Astrocyte (in vitro differentiated cells and primary cell): ENCODE results near the gene CARS2. TPM values are rescaled to one million over a fixed set of nuclear protein-coding genes. Genes with fewer than 3 reads are reported as not detected.

ENCODE experiments used
- DNase-seq: peaks from one replicate; pipeline ENCODE4 v3.0.0-alpha.2; 2010; ENCODE audit warnings: low read depth
- FAIRE-seq: peaks from 2 replicates; lab custom pipeline; 2011; peaks lifted over from hg19 to GRCh38; lab: Jason Lieb, UNC
- H2AFZ ChIP-seq: 2 replicates; pipeline ENCODE4 v1.6.0; 2012; ENCODE audit warnings: low read depth, low read length, inconsistent platforms
- H3K27ac ChIP-seq: 2 replicates; pipeline ENCODE4 v1.5.1; 2011; ENCODE audit warnings: low read depth, low read length, inconsistent platforms
- H3K27me3 ChIP-seq: 2 replicates; pipeline ENCODE4 v1.6.0; 2011; ENCODE audit warnings: low read length, inconsistent platforms; ENCODE audit not compliant: insufficient read depth
- H3K36me3 ChIP-seq: 2 replicates; pipeline ENCODE4 v1.5.1; 2011; ENCODE audit warnings: low read length, inconsistent platforms; ENCODE audit not compliant: insufficient read depth
- H3K4me1 ChIP-seq: 2 replicates; pipeline ENCODE4 v1.5.1; 2011; ENCODE audit warnings: low read length, inconsistent platforms; ENCODE audit not compliant: insufficient read depth
- H3K4me2 ChIP-seq: 2 replicates; pipeline ENCODE4 v1.6.0; 2012; ENCODE audit warnings: low read length, inconsistent platforms
- H3K4me3 ChIP-seq: 2 replicates; pipeline ENCODE4 v1.5.1; 2011; ENCODE audit warnings: low read depth, mild to moderate bottlenecking, low read length, inconsistent platforms; ENCODE audit not compliant: insufficient read depth
- H3K79me2 ChIP-seq: 2 replicates; pipeline ENCODE4 v1.6.0; 2012; ENCODE audit warnings: mild to moderate bottlenecking, low read length, inconsistent platforms; ENCODE audit not compliant: insufficient read depth
- H3K9ac ChIP-seq: 2 replicates; pipeline ENCODE4 v1.6.0; 2012; ENCODE audit warnings: mild to moderate bottlenecking, low read length, inconsistent platforms
- H3K9me3 ChIP-seq: 2 replicates; pipeline ENCODE4 v1.5.1; 2012; ENCODE audit warnings: low read depth, mild to moderate bottlenecking, low read length, inconsistent platforms; ENCODE audit not compliant: insufficient read depth
- H4K20me1 ChIP-seq: 2 replicates; pipeline ENCODE4 v1.6.0; 2012; ENCODE audit warnings: low read length, inconsistent platforms; ENCODE audit not compliant: insufficient read depth
- H3K27ac Mint-ChIP-seq: one replicate; pipeline ENCODE4 v1.8.0; 2021; ENCODE audit warnings: mild to moderate bottlenecking, mixed read lengths; ENCODE audit not compliant: unreplicated experiment
- H3K27me3 Mint-ChIP-seq: one replicate; pipeline ENCODE4 v1.8.0; 2021; ENCODE audit warnings: low read depth, mixed read lengths; ENCODE audit not compliant: unreplicated experiment
- H3K36me3 Mint-ChIP-seq: one replicate; pipeline ENCODE4 v1.8.0; 2021; ENCODE audit warnings: low read depth, mixed read lengths; ENCODE audit not compliant: unreplicated experiment
- H3K4me1 Mint-ChIP-seq: one replicate; pipeline ENCODE4 v1.8.0; 2021; ENCODE audit warnings: low read depth, mixed read lengths; ENCODE audit not compliant: unreplicated experiment
- H3K4me3 Mint-ChIP-seq: one replicate; pipeline ENCODE4 v1.8.0; 2021; ENCODE audit warnings: mild to moderate bottlenecking, moderate library complexity, mixed read lengths; ENCODE audit not compliant: unreplicated experiment
- H3K9me3 Mint-ChIP-seq: one replicate; pipeline ENCODE4 v1.8.0; 2021; ENCODE audit warnings: mild to moderate bottlenecking, mixed read lengths; ENCODE audit not compliant: unreplicated experiment
- EZH2 ChIP-seq: IDR thresholded peaks from 2 replicates; pipeline ENCODE4 v1.6.1; 2012; ENCODE audit warnings: mild to moderate bottlenecking, low read length, inconsistent platforms; ENCODE audit not compliant: insufficient read depth
- total RNA-seq: library from RNA; stranded (reverse); gene quantifications from 2 replicates; pipeline ENCODE4 v1.2.1, GENCODE V29; 2021
- TF ChIP-seq, protein P1 (sequence below): IDR thresholded peaks from 2 replicates; pipeline ENCODE4 v1.5.1; 2011; ENCODE audit warnings: low read depth, mild to moderate bottlenecking, inconsistent platforms, low read length, moderate library complexity; ENCODE audit not compliant: insufficient read depth

The CARS2 gene
- total RNA-seq, 1 donor from 2014 or later: 51.4 TPM

DNA sequence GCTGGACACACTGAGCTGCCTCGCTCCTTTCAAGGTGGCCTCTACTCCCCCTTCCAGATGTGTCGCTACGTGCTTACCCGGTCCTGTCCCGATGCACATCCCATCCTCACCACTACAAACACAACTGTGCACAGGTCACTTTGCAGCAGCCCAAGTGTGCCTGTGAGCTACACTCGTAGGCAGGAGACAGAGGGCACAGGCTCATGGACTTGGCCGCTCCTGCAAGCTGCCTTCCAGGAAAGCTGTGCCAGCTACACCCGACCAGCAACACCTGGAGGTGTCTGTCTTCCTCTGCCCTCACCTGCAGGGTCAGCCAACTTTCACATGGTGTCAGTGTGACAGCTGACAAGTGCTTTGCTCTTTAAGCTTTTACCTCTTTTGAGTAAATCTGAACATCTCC is 15.4 kb downstream of the CARS2 start:
- FAIRE-seq (no peak), DNase-seq (no peak)
- no peaks in the 10 kb centered on the region for H3K9me3 Mint-ChIP-seq
- peak overlapping the region; percentile 44 for H3K27ac Mint-ChIP-seq
- peaks cover 2% of the 10 kb centered on the region for H3K4me1 Mint-ChIP-seq
- Histone ChIP-seq H3K4me2 (no peak overlapping the region), H3K27me3 (no peaks in the 10 kb centered on the region), H3K9ac (no peak overlapping the region), H3K79me2 (no peaks in the 10 kb centered on the region), H3K4me3 (no peak overlapping the region), H3K27ac (no peak overlapping the region), H3K4me1 (peaks cover 1% of the 10 kb centered on the region), H3K9me3 (no peaks in the 10 kb centered on the region), H3K36me3 (peaks cover 4% of the 10 kb centered on the region), H2AFZ (no peak overlapping the region), H4K20me1 (peaks cover 5% of the 10 kb centered on the region)
- TF ChIP-seq EZH2: no peak
- TF ChIP-seq, protein P1, sequence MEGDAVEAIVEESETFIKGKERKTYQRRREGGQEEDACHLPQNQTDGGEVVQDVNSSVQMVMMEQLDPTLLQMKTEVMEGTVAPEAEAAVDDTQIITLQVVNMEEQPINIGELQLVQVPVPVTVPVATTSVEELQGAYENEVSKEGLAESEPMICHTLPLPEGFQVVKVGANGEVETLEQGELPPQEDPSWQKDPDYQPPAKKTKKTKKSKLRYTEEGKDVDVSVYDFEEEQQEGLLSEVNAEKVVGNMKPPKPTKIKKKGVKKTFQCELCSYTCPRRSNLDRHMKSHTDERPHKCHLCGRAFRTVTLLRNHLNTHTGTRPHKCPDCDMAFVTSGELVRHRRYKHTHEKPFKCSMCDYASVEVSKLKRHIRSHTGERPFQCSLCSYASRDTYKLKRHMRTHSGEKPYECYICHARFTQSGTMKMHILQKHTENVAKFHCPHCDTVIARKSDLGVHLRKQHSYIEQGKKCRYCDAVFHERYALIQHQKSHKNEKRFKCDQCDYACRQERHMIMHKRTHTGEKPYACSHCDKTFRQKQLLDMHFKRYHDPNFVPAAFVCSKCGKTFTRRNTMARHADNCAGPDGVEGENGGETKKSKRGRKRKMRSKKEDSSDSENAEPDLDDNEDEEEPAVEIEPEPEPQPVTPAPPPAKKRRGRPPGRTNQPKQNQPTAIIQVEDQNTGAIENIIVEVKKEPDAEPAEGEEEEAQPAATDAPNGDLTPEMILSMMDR: no peak
- no peak overlapping the region for H3K4me3 Mint-ChIP-seq
- peaks cover 5% of the 10 kb centered on the region for H3K36me3 Mint-ChIP-seq
- no peaks in the 10 kb centered on the region for H3K27me3 Mint-ChIP-seq

DNA sequence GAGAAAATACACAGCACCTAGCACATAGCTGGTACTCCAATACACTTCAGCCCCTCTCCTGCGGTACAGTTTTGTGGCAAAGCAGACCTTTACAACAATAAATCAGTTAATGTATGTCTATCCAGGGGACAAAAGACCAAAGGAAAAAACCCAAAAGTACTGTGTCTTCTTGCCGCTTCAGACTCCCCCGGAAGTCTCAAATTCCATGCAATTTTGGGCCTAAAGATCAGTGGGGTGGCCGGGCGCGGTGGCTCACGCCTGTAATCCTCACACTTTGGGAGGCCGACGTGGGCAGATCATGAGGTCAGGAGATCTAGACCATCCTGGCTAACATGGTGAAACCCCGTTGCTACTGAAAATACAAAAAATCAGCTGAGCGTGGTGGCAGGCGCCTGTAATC is 16.2 kb downstream of the CARS2 start:
- no peak for FAIRE-seq
- Histone ChIP-seq H3K4me1 (peaks cover 3% of the 10 kb centered on the region), H3K9ac (no peak overlapping the region), H3K36me3 (peaks cover 7% of the 10 kb centered on the region), H3K79me2 (no peaks in the 10 kb centered on the region), H3K9me3 (no peaks in the 10 kb centered on the region), H3K4me3 (no peak overlapping the region), H3K27me3 (no peaks in the 10 kb centered on the region), H3K27ac (no peak overlapping the region), H4K20me1 (peaks cover 6% of the 10 kb centered on the region), H3K4me2 (no peak overlapping the region), H2AFZ (no peak overlapping the region)
- DNase-seq: no peak
- Mint-ChIP-seq H3K36me3 (peaks cover 5% of the 10 kb centered on the region), H3K9me3 (no peaks in the 10 kb centered on the region), H3K4me1 (peaks cover 6% of the 10 kb centered on the region), H3K27ac (no peak overlapping the region), H3K27me3 (no peaks in the 10 kb centered on the region), H3K4me3 (no peak overlapping the region)
- TF ChIP-seq, protein P1: no peak
- TF ChIP-seq EZH2: no peak

DNA sequence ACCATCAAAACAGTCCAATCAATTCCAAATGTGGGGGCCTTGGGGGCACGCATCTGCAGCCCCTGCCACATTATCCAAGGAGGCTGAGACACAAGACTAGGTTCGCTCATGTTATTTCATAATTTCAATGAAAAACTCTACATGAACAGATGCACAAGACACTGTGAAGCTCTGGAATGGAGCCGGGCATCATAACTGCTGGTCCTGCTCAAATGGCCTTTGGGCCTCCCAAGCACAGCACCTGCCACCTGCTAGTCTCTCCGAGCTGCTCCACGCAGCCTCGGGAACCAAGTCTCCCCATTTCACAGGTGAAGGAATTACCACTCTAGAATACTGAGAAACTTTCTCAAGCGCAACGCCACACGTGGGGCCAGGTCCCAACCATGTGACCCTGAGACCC is 16.9 kb downstream of the CARS2 start:
- no peak overlapping the region for H3K9ac ChIP-seq
- H3K36me3 ChIP-seq: peaks cover 7% of the 10 kb centered on the region
- no peaks in the 10 kb centered on the region for H3K27me3 ChIP-seq
- no peak overlapping the region for H3K4me2 ChIP-seq
- no peak overlapping the region for H3K27ac ChIP-seq
- Mint-ChIP-seq H3K9me3 (no peaks in the 10 kb centered on the region), H3K27ac (no peak overlapping the region), H3K4me1 (peaks cover 6% of the 10 kb centered on the region), H3K4me3 (no peak overlapping the region), H3K36me3 (peaks cover 5% of the 10 kb centered on the region), H3K27me3 (no peaks in the 10 kb centered on the region)
- no peaks in the 10 kb centered on the region for H3K79me2 ChIP-seq
- H2AFZ ChIP-seq: no peak overlapping the region
- no peak for DNase-seq
- TF ChIP-seq, protein P1: no peak
- TF ChIP-seq EZH2: no peak
- peaks cover 7% of the 10 kb centered on the region for H4K20me1 ChIP-seq
- no peaks in the 10 kb centered on the region for H3K9me3 ChIP-seq
- H3K4me3 ChIP-seq: no peak overlapping the region
- peaks cover 3% of the 10 kb centered on the region for H3K4me1 ChIP-seq
- FAIRE-seq: no peak
